MM.1S (cell line): ENCODE measurements around the gene C2orf66.

Source experiments
- DNase-seq: peaks from one replicate; pipeline ENCODE4 v3.0.0-alpha.2; 2015
- H2AFZ ChIP-seq: fragments of 300-600 bp; sonication (generic); 2 replicates; pipeline ENCODE4 v1.6.0; 2016; ENCODE audit warnings: antibody characterized with exemption, low read length
- H3F3A ChIP-seq: fragments of 300-600 bp; sonication (generic); 2 replicates; pipeline ENCODE4 v1.6.1; 2016; ENCODE audit warnings: mild to moderate bottlenecking, antibody characterized with exemption, low read length, moderate library complexity, mixed read lengths; ENCODE audit not compliant: insufficient read depth
- H3K27ac ChIP-seq: fragments of 300-600 bp; sonication (generic); 2 replicates; pipeline ENCODE4 v1.5.1; 2016; ENCODE audit warnings: mild to moderate bottlenecking, low read length
- H3K27me3 ChIP-seq: fragments of 300-600 bp; sonication (generic); replicated peaks from 2 replicates; pipeline ENCODE4 v1.6.0; 2016; ENCODE audit warnings: low read length; ENCODE audit not compliant: insufficient read depth
- H3K36me3 ChIP-seq: fragments of 300-600 bp; sonication (generic); replicated peaks from 2 replicates; pipeline ENCODE4 v1.6.1; 2016; ENCODE audit warnings: mild to moderate bottlenecking, low read length, mixed read lengths; ENCODE audit not compliant: insufficient read depth
- H3K4me1 ChIP-seq: fragments of 300-600 bp; sonication (generic); 2 replicates; pipeline ENCODE4 v1.6.1; 2016; ENCODE audit warnings: low read length, mixed read lengths
- H3K4me2 ChIP-seq: fragments of 300-600 bp; sonication (generic); 2 replicates; pipeline ENCODE4 v1.6.0; 2016; ENCODE audit warnings: low read depth, low read length
- H3K4me3 ChIP-seq: fragments of 300-600 bp; sonication (generic); 2 replicates; pipeline ENCODE4 v1.5.1; 2016; ENCODE audit warnings: low read length, mixed read lengths
- H3K79me2 ChIP-seq: fragments of 300-600 bp; sonication (generic); 2 replicates; pipeline ENCODE4 v1.6.1; 2016; ENCODE audit warnings: mixed run types, low read length, mixed read lengths
- H3K9ac ChIP-seq: fragments of 300-600 bp; sonication (generic); 2 replicates; pipeline ENCODE4 v1.6.1; 2016; ENCODE audit warnings: low read length, mixed read lengths
- H3K9me2 ChIP-seq: fragments of 300-600 bp; sonication (generic); replicated peaks from 2 replicates; pipeline ENCODE4 v1.6.1; 2016; ENCODE audit warnings: mild to moderate bottlenecking, low read length, mixed read lengths; ENCODE audit not compliant: insufficient read depth
- H3K9me3 ChIP-seq: fragments of 300-600 bp; sonication (generic); replicated peaks from 2 replicates; pipeline ENCODE4 v1.6.1; 2016; ENCODE audit warnings: mild to moderate bottlenecking, low read length, mixed read lengths; ENCODE audit not compliant: insufficient read depth
- H4K20me1 ChIP-seq: fragments of 300-600 bp; sonication (generic); 2 replicates; pipeline ENCODE4 v1.6.1; 2016; ENCODE audit warnings: mild to moderate bottlenecking, low read length, moderate library complexity, mixed read lengths; ENCODE audit not compliant: insufficient read depth
- CTCF ChIP-seq: fragments of 300-600 bp; sonication (generic); IDR thresholded peaks from 2 replicates; pipeline ENCODE4 v1.5.1; 2016; ENCODE audit warnings: antibody characterized with exemption, low read length, mixed read lengths
- EZH2 ChIP-seq: fragments of 300-600 bp; sonication (generic); optimal IDR thresholded peaks from 2 replicates; pipeline ENCODE3; 2017; ENCODE audit warnings: low read depth, mild to moderate bottlenecking, antibody characterized with exemption, low read length, mixed read lengths
- EZH2phosphoT487 ChIP-seq: fragments of 300-600 bp; sonication (generic); IDR thresholded peaks from 2 replicates; pipeline ENCODE4 v1.6.1; 2018; ENCODE audit warnings: antibody characterized with exemption, low read length

C2orf66 gene

GRCh38 chr2:196767101-196767500, 42.1 kb downstream of the C2orf66 start:
- Histone ChIP-seq H3K4me2 (no peak overlapping the region), H3K79me2 (no peaks in the 10 kb centered on the region), H3K9ac (no peak overlapping the region), H3K27me3 (no peaks in the 10 kb centered on the region), H3K36me3 (peaks cover 10% of the 10 kb centered on the region; the same call in 1 of the 2 replicates), H3K4me3 (no peak overlapping the region), H3K9me3 (no peaks in the 10 kb centered on the region), H4K20me1 (no peaks in the 10 kb centered on the region), H2AFZ (no peak overlapping the region), H3K9me2 (no peaks in the 10 kb centered on the region), H3K4me1 (no peaks in the 10 kb centered on the region), H3F3A (no peaks in the 10 kb centered on the region), H3K27ac (no peak overlapping the region)
- no peak for DNase-seq
- TF ChIP-seq EZH2 (no peak), CTCF (no peak), EZH2phosphoT487 (no peak)

- TF ChIP-seq EZH2phosphoT487 (no peak), CTCF (no peak), EZH2 (no peak)
- Histone ChIP-seq H3F3A (no peaks in the 10 kb centered on the region), H3K79me2 (no peaks in the 10 kb centered on the region), H3K4me3 (no peak overlapping the region), H3K36me3 (no peaks in the 10 kb centered on the region), H3K4me1 (no peaks in the 10 kb centered on the region), H2AFZ (no peak overlapping the region), H4K20me1 (no peaks in the 10 kb centered on the region), H3K27ac (no peak overlapping the region), H3K9ac (no peak overlapping the region), H3K9me2 (no peaks in the 10 kb centered on the region), H3K9me3 (no peaks in the 10 kb centered on the region), H3K27me3 (no peaks in the 10 kb centered on the region), H3K4me2 (no peak overlapping the region)
- DNase-seq, result no peak
Measured at GRCh38 chr2:196759378-196759706, 49.8 kb downstream of the C2orf66 start.

GRCh38 chr2:196758474-196759377, 50.4 kb downstream of the C2orf66 start:
- peak; percentile 18 for DNase-seq
- no peaks in the 10 kb centered on the region for H3K27me3 ChIP-seq
- H2AFZ ChIP-seq, result no peak overlapping the region
- no peaks in the 10 kb centered on the region for H3K9me3 ChIP-seq
- no peak overlapping the region for H3K4me3 ChIP-seq
- no peaks in the 10 kb centered on the region for H3K36me3 ChIP-seq
- TF ChIP-seq EZH2phosphoT487 (no peak), CTCF (peak; percentile 41)
- no peaks in the 10 kb centered on the region for H4K20me1 ChIP-seq
- H3K4me2 ChIP-seq, result no peak overlapping the region
- no peaks in the 10 kb centered on the region for H3K9me2 ChIP-seq
- no peaks in the 10 kb centered on the region for H3K4me1 ChIP-seq
- H3K9ac ChIP-seq, result no peak overlapping the region
- H3K27ac ChIP-seq, result no peak overlapping the region
- H3F3A ChIP-seq, result no peaks in the 10 kb centered on the region
- no peaks in the 10 kb centered on the region for H3K79me2 ChIP-seq
